ENCODE data around the gene CCDC149. TPM values are rescaled to one million over a fixed set of nuclear protein-coding genes. Genes with fewer than 3 reads are reported as not detected.

The CCDC149 gene
- total and polyA plus RNA-seq, 2 of the 8 experiments (the other 6 are each of a cell fraction or from before 2014, with no cell fraction given), result 2.2 to 5.6 TPM

- TF ChIP-seq CHD7 (IDR thresholded peaks at IDR 0.05; ENCODE audit: insufficient replicate concordance, low read length), result no peak
- no peak for TF ChIP-seq TCF12 (IDR thresholded peaks at IDR 0.05; ENCODE audit: low read depth, low read length)
- no peak for TF ChIP-seq EGR1 (IDR thresholded peaks at IDR 0.05; ENCODE audit: borderline replicate concordance, low read depth, low read length)
- no peak for TF ChIP-seq RAD21 (IDR thresholded peaks at IDR 0.05 in 1 of 2, conservative IDR thresholded peaks at IDR 0.05 in 1 of 2; ENCODE audit: low read depth in 2 of 2, low read length in 2 of 2)
- no peak for TF ChIP-seq TEAD4 (IDR thresholded peaks at IDR 0.05; ENCODE audit: low read depth, low read length)
Observed at GRCh38 chr4:24816797-24817196, 96.0 kb downstream of the CCDC149 start (continued).
